Left cardiac atrium (tissue), 4 donors: ENCODE results near the gene FMO2. TPM values are rescaled to one million over a fixed set of nuclear protein-coding genes. Genes with fewer than 3 reads are reported as not detected.

Experiments
- ATAC-seq, 2 donors: fragments of 200-7000 bp; cut with Tn5 transposase; one replicate each; pipeline ENCODE4 v1.9.1; 2020; ENCODE audit warnings: mild to moderate bottlenecking in 2 of 2, moderate library complexity in 2 of 2
- DNase-seq: peaks from one replicate; pipeline ENCODE4 v3.0.0-alpha.2; 2020
- intact Hi-C, 2 donors: fragments of 100-400 bp; cut with DNase I; formaldehyde crosslinking; loops; one replicate each; pipeline versions ENCODE4 v1.14.1 to v1.15.1; 2022 to 2023
- total RNA-seq, 2 donors: library from RNA; stranded (reverse); fragmentation: NEBNext Ultra II Directional; extraction: Animal tissue kit (Norgen Biotek cat#: 25700); gene quantifications; one replicate each; pipeline ENCODE4 v1.2.1, GENCODE V29; 2021
- donor health status: DM: no; HTN: yes; CAD: no.
- donor health status: DM: no; HTN: yes; CAD: no; lungs with severe emphysema.
- donor health status: DM: yes; HTN: yes; CAD: no.
- donor health status: Dilated cardiomyopathy.

FMO2 gene
- total RNA-seq, 2 donors from 2014 or later, result 41.7 to 64.3 TPM

DNA sequence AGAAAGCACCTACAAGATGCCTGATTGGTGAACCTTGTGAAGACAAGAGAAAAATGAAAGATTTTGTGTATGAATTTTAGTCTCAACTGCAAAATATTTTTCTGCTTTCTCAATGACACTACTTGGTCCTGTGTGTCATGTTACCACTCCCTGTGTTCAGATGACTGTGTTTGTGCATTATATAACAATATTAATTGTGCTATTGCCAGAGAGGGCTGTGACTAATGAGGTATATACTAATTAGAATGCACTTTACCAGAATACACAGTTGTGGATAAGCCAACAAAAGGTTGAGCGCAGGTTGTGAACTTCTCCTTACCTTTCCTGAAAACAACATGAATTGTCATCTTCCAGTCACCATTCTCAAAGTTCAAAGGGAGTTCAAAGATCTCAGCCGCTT is 17.3 kb upstream of the FMO2 start:
- intact Hi-C loops, result no loop called here
- DNase-seq, result no peak
- no peak for ATAC-seq

- no peak for ATAC-seq
Observed at GRCh38 chr1:171172471-171172870, 12.6 kb upstream of the FMO2 start.

GRCh38 chr1:171173069-171173468 is 12.0 kb upstream of the FMO2 start:
- ATAC-seq (no peak), DNase-seq (no peak)
- intact Hi-C loops, result no loop called here

More at GRCh38 chr1:171172471-171172870, 12.6 kb upstream of the FMO2 start:
- intact Hi-C loops, result no loop called here
- DNase-seq, result no peak

GRCh38 chr1:171174560-171175294 is 10.4 kb upstream of the FMO2 start:
- no peak for DNase-seq
- ATAC-seq, result no peak
- intact Hi-C loops, result no loop called here

- no peak for DNase-seq
- intact Hi-C loops, result no loop called here
Observed at GRCh38 chr1:171177261-171177660, 7.8 kb upstream of the FMO2 start.

GRCh38 chr1:171179318-171180227 is 5.5 kb upstream of the FMO2 start:
- intact Hi-C loops, result no loop called here
- no peak for ATAC-seq
- no peak for DNase-seq

More at GRCh38 chr1:171177261-171177660, 7.8 kb upstream of the FMO2 start:
- no peak for ATAC-seq

- ATAC-seq, result no peak
- intact Hi-C loops, result no loop called here
Observed at GRCh38 chr1:171180670-171181069, 4.4 kb upstream of the FMO2 start.

DNA sequence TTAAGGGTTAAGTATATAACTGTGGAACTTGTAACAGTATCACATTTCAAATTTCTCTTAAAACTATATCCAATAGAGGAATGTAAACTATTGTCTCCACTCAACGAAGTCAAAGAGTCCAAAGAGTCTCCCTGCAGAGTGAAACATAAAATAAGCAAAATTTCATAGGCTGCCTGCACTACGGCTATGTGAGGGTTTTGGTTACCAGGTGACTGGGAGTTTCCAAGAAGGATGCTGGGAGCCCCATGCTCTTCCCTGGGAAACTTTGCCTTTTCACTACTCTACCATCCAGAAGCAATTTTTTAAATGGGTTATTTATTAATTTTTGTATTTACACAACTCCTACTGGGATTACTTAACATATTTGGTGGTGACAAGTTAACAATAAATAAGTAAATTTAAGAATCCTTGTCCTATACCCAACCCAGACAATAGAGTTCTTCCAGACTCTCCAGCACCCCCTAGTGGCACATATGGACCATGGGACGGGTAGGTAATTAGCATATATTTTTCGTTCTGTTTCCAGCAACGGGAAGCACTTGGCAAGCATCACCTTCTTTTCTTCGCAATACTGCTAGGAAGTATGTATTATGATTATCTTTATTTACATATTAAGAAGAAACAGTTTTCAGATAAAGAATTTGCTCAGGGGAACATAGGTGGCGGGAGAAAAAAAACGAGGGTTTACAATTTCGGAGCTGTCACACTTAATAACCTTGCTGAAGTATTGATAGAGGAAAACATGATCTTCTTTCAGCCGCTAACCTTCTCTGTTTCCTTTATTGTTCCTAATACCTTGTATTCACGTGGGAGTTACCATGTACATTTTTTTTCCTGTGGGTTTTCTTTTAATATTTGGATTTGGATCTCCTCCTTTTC is 3.5 kb downstream of the FMO2 start:
- peak; percentile 63 to 77 for ATAC-seq
- intact Hi-C loops, result loop anchor here in 1 of 2 donors (2.0 to 5.0 kb wide), 3 partner anchors 46 to 108 kb away; no protein-coding TSS in a partner anchor
- DNase-seq, result peak; percentile 65

More at GRCh38 chr1:171180670-171181069, 4.4 kb upstream of the FMO2 start:
- DNase-seq, result no peak

DNA sequence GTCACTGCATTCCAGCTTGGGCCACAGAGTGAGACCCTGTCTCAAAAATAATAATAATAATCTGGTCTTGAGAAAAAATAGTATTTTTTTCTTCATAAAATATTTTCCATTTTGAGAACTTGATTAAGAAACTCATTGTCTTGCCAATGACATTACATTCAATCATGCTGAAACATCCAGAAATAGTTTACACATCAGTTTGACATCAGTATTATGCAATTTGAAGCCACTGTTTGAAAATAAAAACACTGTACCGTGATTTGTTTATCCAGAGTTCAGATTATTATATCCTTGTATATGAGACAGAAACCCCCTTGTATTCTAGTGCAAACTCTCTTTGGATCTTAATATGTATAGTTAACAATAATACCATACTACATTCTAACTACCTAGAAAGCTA is 6.9 kb downstream of the FMO2 start:
- intact Hi-C loops, result no loop called here
- DNase-seq, result no peak
- no peak for ATAC-seq

DNA sequence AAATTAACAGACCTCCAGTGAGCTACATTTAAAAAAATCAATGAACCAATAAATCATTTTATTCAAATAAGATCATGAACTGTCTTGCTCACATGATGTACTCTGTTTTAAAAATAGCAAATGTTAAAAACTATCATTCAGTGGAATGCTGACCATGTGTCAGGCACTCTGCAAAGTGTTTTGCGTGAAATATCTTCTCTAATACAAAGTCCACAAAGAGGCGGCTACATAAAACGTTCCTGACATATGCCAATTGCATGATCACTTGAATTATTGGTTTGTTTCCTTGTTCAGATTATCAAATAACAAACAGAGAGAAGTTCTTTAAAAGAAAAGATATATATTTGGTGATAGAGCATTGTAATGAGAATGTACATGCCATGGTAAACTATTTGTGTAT is 10.7 kb downstream of the FMO2 start:
- intact Hi-C loops, result no loop called here
- DNase-seq, result no peak
- peak in 1 of 2 donors; percentile 30 for ATAC-seq

DNA sequence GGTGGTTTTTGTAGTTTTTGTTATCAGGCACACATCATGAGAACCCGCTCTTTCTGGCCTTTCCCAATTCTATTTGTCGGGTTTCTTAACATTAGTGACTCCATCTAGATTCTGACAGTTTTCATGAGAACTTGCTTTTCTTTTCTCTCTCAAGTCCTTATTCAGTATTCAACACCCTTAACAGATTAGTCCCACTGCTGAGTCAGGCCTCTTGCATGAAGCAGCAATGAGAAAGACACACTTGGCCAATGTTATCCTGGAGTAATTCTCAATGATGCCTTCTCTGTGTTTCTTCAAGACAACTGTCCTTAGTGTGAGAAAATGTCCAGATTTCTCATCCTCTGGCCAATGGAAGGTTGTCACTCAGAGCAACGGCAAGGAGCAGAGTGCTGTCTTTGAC is 11.3 kb downstream of the FMO2 start:
- DNase-seq (no peak), ATAC-seq (no peak)
- intact Hi-C loops, result no loop called here

- intact Hi-C loops, result no loop called here
- no peak for DNase-seq
- no peak for ATAC-seq
Observed at GRCh38 chr1:171198081-171198480, 13.0 kb downstream of the FMO2 start.

DNA sequence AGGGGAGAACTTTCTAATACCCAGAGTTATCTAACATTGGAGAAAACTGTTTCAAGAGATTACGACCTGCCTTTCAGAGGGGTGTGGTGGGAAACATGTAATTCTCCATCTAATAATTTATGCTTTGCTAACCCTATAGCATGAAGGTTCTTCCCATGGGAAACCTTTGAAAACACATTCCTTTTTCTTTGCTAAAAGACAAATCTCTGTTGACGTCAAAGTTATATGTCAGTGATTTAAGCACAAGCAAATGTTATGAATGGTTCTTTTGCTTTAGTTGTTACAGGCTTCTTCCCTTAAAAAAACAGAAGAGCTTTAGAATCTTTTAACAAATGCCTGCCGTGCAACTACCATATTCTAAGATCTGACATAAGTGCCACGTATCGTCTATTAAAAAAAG is 19.2 kb downstream of the FMO2 start:
- DNase-seq, result no peak
- ATAC-seq, result no peak
- intact Hi-C loops, result no loop called here

DNA sequence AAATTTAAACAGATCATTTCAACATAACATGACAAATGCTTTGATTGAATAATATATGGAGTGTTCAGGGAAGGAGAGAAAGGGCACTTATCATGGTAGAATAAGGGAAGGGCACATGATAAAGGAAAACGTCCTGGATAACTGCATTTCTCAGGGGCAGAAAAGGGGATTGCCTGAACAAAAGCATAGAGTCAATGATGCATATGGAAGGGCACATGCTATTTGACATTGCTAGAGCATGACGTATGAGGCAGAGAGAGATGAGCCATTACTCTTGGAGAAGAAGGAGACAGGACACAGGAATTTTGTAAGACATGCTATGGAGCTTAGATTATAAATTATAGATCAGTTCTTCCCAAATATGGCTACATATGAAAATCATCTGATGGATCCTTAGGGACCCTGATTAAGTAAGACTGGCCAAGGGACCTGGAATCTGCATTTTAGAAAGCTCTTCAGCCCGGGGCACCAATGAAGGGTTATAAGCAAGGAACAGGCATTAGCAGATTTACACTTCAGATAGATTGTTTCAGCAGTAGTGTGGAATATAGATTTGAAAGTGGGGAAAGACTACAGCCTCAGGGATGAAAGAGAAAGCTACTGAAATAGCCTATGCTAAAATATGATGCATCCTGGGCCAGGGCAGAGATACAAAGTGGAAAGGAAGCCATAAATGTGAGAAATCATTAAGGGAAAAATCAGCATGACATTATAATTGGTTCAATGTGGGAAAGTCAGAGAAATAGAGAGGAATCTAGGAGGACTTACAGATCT is 21.3 kb downstream of the FMO2 start:
- no peak for ATAC-seq
- no peak for DNase-seq
- intact Hi-C loops, result no loop called here

GRCh38 chr1:171206978-171207355 is 21.9 kb downstream of the FMO2 start:
- intact Hi-C loops, result no loop called here
- ATAC-seq, result peak in 1 of 2 donors; percentile 30
- DNase-seq, result no peak

- intact Hi-C loops, result no loop called here
- ATAC-seq, result no peak
- no peak for DNase-seq
Observed at GRCh38 chr1:171207377-171207776, 22.3 kb downstream of the FMO2 start.

- DNase-seq (no peak), ATAC-seq (peak; percentile 72 to 81)
- intact Hi-C loops, result no loop called here
Observed at GRCh38 chr1:171210355-171210754, 25.3 kb downstream of the FMO2 start.

GRCh38 chr1:171212607-171213351 is 27.7 kb downstream of the FMO2 start:
- intact Hi-C loops, result no loop called here

More at GRCh38 chr1:171212607-171213351, 27.7 kb downstream of the FMO2 start:
- ATAC-seq, result no peak
- DNase-seq, result no peak
